CD8-positive, alpha-beta memory T cell (primary cell): ENCODE data around the gene LGR4. TPM values are rescaled to one million over a fixed set of nuclear protein-coding genes. Genes with fewer than 3 reads are reported as not detected.
A peak's percentile ranks its signal among the peaks of the same experiment; 100 is the strongest.

ENCODE experiments used
- CTCF ChIA-PET: fragments of 350-600 bp; sonication (Branson Sonifier 250); formaldehyde crosslinking; loops from one replicate; lab custom pipeline; 2021; ENCODE audit warnings: antibody characterized with exemption; lab: Charles Lee
- POLR2A ChIA-PET: fragments of 350-600 bp; sonication (Branson Sonifier 250); formaldehyde crosslinking; loops from one replicate; lab custom pipeline; 2021; ENCODE audit warnings: antibody characterized with exemption; lab: Charles Lee
- DNase-seq, 5 donors: peaks; one replicate each; pipeline versions ENCODE4 v3.0.0 to v3.0.0-alpha.2; 2020 to 2022; ENCODE audit warnings: mixed read lengths in 1 of 5
- H3K27ac ChIP-seq: one replicate; pipeline ENCODE4 v1.7.0; 2013; ENCODE audit warnings: low read depth, mild to moderate bottlenecking, low read length, moderate library complexity
- H3K27me3 ChIP-seq: 2 replicates; pipeline ENCODE4 v1.7.0; 2013; ENCODE audit warnings: low read length, mild to moderate bottlenecking; ENCODE audit not compliant: insufficient read depth, poor library complexity, severe bottlenecking
- H3K36me3 ChIP-seq: 2 replicates; pipeline ENCODE4 v1.7.0; 2013; ENCODE audit warnings: mild to moderate bottlenecking, low read length, moderate library complexity; ENCODE audit not compliant: insufficient read depth
- H3K4me1 ChIP-seq: 2 replicates; pipeline ENCODE4 v1.7.0; 2013; ENCODE audit warnings: mild to moderate bottlenecking, low read length, moderate library complexity; ENCODE audit not compliant: insufficient read depth
- H3K4me3 ChIP-seq: 2 replicates; pipeline ENCODE4 v1.7.0; 2013; ENCODE audit warnings: mild to moderate bottlenecking, low read length
- H3K9me3 ChIP-seq: 2 replicates; pipeline ENCODE4 v1.7.0; 2013; ENCODE audit warnings: mild to moderate bottlenecking, low read length
- H3K27ac Mint-ChIP-seq, 8 donors: one replicate each; pipeline ENCODE4 v1.8.0; 2020 to 2021; ENCODE audit warnings: mixed read lengths in 8 of 8, mild to moderate bottlenecking in 6 of 8, inconsistent platforms in 3 of 8, moderate library complexity in 3 of 8
- H3K27me3 Mint-ChIP-seq, 2 donors: one replicate each; pipeline ENCODE4 v1.8.0; 2020 to 2021; ENCODE audit warnings: mixed read lengths in 2 of 2, mild to moderate bottlenecking in 1 of 2, moderate library complexity in 1 of 2
- H3K36me3 Mint-ChIP-seq, 3 donors: one replicate each; pipeline ENCODE4 v1.8.0; 2020 to 2021; ENCODE audit warnings: mixed read lengths in 3 of 3, inconsistent platforms in 1 of 3, mild to moderate bottlenecking in 1 of 3
- H3K4me1 Mint-ChIP-seq, 3 donors: one replicate each; pipeline ENCODE4 v1.8.0; 2020 to 2021; ENCODE audit warnings: mixed read lengths in 3 of 3, inconsistent platforms in 1 of 3, mild to moderate bottlenecking in 1 of 3
- H3K4me3 Mint-ChIP-seq, 7 donors: one replicate each; pipeline ENCODE4 v1.8.0; 2020 to 2021; ENCODE audit warnings: mixed read lengths in 7 of 7, mild to moderate bottlenecking in 6 of 7, moderate library complexity in 4 of 7, inconsistent platforms in 2 of 7
- H3K9me3 Mint-ChIP-seq, 5 donors: one replicate each; pipeline ENCODE4 v1.8.0; 2020 to 2022; ENCODE audit warnings: mixed read lengths in 5 of 5, mild to moderate bottlenecking in 3 of 5, moderate library complexity in 2 of 5, inconsistent platforms in 1 of 5
- polyA plus RNA-seq: library from polyadenylated mRNA; unstranded; fragments of 300-500 nt; fragmentation: Illumina TruSeq; gene quantifications from one replicate; pipeline ENCODE4 v1.2.3, GENCODE V29; 2021
- total RNA-seq, 2 experiments: library from RNA; stranded (reverse); gene quantifications; one replicate each; pipeline ENCODE4 v1.2.3, GENCODE V29; 2021

Gene LGR4
- total and polyA plus RNA-seq, 3 experiments from 2014 or later: 0.04 to 0.39 (median 0.07) TPM

GRCh38 chr11:27425814-27426213, 46.8 kb downstream of the LGR4 start:
- no peak overlapping the region for H3K4me3 Mint-ChIP-seq
- no peak for DNase-seq
- Histone ChIP-seq H3K9me3 (no peaks in the 10 kb centered on the region), H3K27me3 (no peaks in the 10 kb centered on the region), H3K27ac (no peak overlapping the region), H3K4me1 (no peaks in the 10 kb centered on the region), H3K36me3 (no peaks in the 10 kb centered on the region), H3K4me3 (no peak overlapping the region)
- H3K27me3 Mint-ChIP-seq: peaks cover 0 to 22% of the 10 kb centered on the region in 2 donors
- no peak overlapping the region for H3K27ac Mint-ChIP-seq
- H3K9me3 Mint-ChIP-seq: no peaks in the 10 kb centered on the region
- no peaks in the 10 kb centered on the region for H3K4me1 Mint-ChIP-seq
- ChIA-PET POLR2A (interaction anchor here (0.6 kb wide), 1 partner anchor 647 kb away, joined by 4 read pairs; no protein-coding TSS in a partner anchor), CTCF (no interaction called here)
- no peaks in the 10 kb centered on the region for H3K36me3 Mint-ChIP-seq

GRCh38 chr11:27423125-27423524, 49.5 kb downstream of the LGR4 start:
- H3K27ac ChIP-seq: no peak overlapping the region
- Mint-ChIP-seq H3K9me3 (no peaks in the 10 kb centered on the region), H3K4me3 (no peak overlapping the region), H3K4me1 (no peaks in the 10 kb centered on the region), H3K36me3 (no peaks in the 10 kb centered on the region), H3K27ac (no peak overlapping the region), H3K27me3 (peaks cover 0 to 22% of the 10 kb centered on the region in 2 donors)
- CTCF ChIA-PET: no interaction called here
- POLR2A ChIA-PET: no interaction called here
- no peaks in the 10 kb centered on the region for H3K9me3 ChIP-seq
- H3K36me3 ChIP-seq: no peaks in the 10 kb centered on the region
- no peaks in the 10 kb centered on the region for H3K4me1 ChIP-seq
- H3K27me3 ChIP-seq: no peaks in the 10 kb centered on the region
- no peak overlapping the region for H3K4me3 ChIP-seq
- DNase-seq: no peak

GRCh38 chr11:27421819-27422494, 50.6 kb downstream of the LGR4 start:
- H3K4me3 Mint-ChIP-seq: no peak overlapping the region
- peaks cover 0 to 3% (median 0%) of the 10 kb centered on the region in 3 donors for H3K36me3 Mint-ChIP-seq
- Histone ChIP-seq H3K4me3 (no peak overlapping the region), H3K4me1 (no peaks in the 10 kb centered on the region), H3K36me3 (no peaks in the 10 kb centered on the region), H3K27me3 (no peaks in the 10 kb centered on the region), H3K27ac (no peak overlapping the region), H3K9me3 (no peaks in the 10 kb centered on the region)
- no peak for DNase-seq
- CTCF ChIA-PET: no interaction called here
- H3K4me1 Mint-ChIP-seq: no peaks in the 10 kb centered on the region
- no peaks in the 10 kb centered on the region for H3K9me3 Mint-ChIP-seq
- H3K27ac Mint-ChIP-seq: no peak overlapping the region
- POLR2A ChIA-PET: no interaction called here
- peaks cover 0 to 22% of the 10 kb centered on the region in 2 donors for H3K27me3 Mint-ChIP-seq

GRCh38 chr11:27420722-27421572, 51.6 kb downstream of the LGR4 start:
- Mint-ChIP-seq H3K36me3 (peaks cover 0 to 3% (median 0%) of the 10 kb centered on the region in 3 donors), H3K27ac (no peak overlapping the region), H3K4me1 (no peaks in the 10 kb centered on the region), H3K9me3 (no peaks in the 10 kb centered on the region), H3K4me3 (no peak overlapping the region), H3K27me3 (peaks cover 0 to 20% of the 10 kb centered on the region in 2 donors)
- CTCF ChIA-PET: no interaction called here
- Histone ChIP-seq H3K27ac (no peak overlapping the region), H3K4me1 (no peaks in the 10 kb centered on the region), H3K9me3 (no peaks in the 10 kb centered on the region), H3K27me3 (no peaks in the 10 kb centered on the region), H3K4me3 (no peak overlapping the region), H3K36me3 (no peaks in the 10 kb centered on the region)
- no peak for DNase-seq
- POLR2A ChIA-PET: no interaction called here

GRCh38 chr11:27420217-27420616, 52.4 kb downstream of the LGR4 start:
- no peaks in the 10 kb centered on the region for H3K27me3 ChIP-seq
- POLR2A ChIA-PET: no interaction called here
- H3K27me3 Mint-ChIP-seq: peaks cover 0 to 18% of the 10 kb centered on the region in 2 donors
- no peak overlapping the region for H3K4me3 ChIP-seq
- no peak overlapping the region for H3K27ac Mint-ChIP-seq
- no peaks in the 10 kb centered on the region for H3K9me3 ChIP-seq
- DNase-seq: no peak
- H3K9me3 Mint-ChIP-seq: no peaks in the 10 kb centered on the region
- peak overlapping the region; percentile 43 for H3K27ac ChIP-seq
- CTCF ChIA-PET: no interaction called here
- H3K36me3 ChIP-seq: no peaks in the 10 kb centered on the region
- H3K4me1 ChIP-seq: no peaks in the 10 kb centered on the region
- no peaks in the 10 kb centered on the region for H3K4me1 Mint-ChIP-seq
- peaks cover 0 to 3% (median 0%) of the 10 kb centered on the region in 3 donors for H3K36me3 Mint-ChIP-seq
- no peak overlapping the region for H3K4me3 Mint-ChIP-seq

GRCh38 chr11:27418356-27418755, 54.2 kb downstream of the LGR4 start:
- POLR2A ChIA-PET: no interaction called here
- Mint-ChIP-seq H3K27ac (no peak overlapping the region), H3K4me3 (no peak overlapping the region), H3K27me3 (peaks cover 2 to 12% of the 10 kb centered on the region in 2 donors), H3K4me1 (no peaks in the 10 kb centered on the region), H3K9me3 (no peaks in the 10 kb centered on the region), H3K36me3 (peaks cover 0 to 3% (median 0%) of the 10 kb centered on the region in 3 donors)
- no peak for DNase-seq
- Histone ChIP-seq H3K27me3 (no peaks in the 10 kb centered on the region), H3K9me3 (no peaks in the 10 kb centered on the region), H3K27ac (no peak overlapping the region), H3K4me3 (no peak overlapping the region), H3K36me3 (no peaks in the 10 kb centered on the region), H3K4me1 (no peaks in the 10 kb centered on the region)
- CTCF ChIA-PET: no interaction called here

GRCh38 chr11:27416568-27417176, 55.9 kb downstream of the LGR4 start:
- no peaks in the 10 kb centered on the region for H3K4me1 Mint-ChIP-seq
- Histone ChIP-seq H3K4me1 (no peaks in the 10 kb centered on the region), H3K27me3 (no peaks in the 10 kb centered on the region), H3K36me3 (no peaks in the 10 kb centered on the region), H3K9me3 (no peaks in the 10 kb centered on the region), H3K4me3 (no peak overlapping the region), H3K27ac (no peak overlapping the region)
- H3K4me3 Mint-ChIP-seq: no peak overlapping the region
- POLR2A ChIA-PET: no interaction called here
- H3K27me3 Mint-ChIP-seq: peaks cover 2 to 4% of the 10 kb centered on the region in 2 donors
- CTCF ChIA-PET: no interaction called here
- H3K9me3 Mint-ChIP-seq: no peaks in the 10 kb centered on the region
- DNase-seq: no peak
- peaks cover 0 to 3% (median 0%) of the 10 kb centered on the region in 3 donors for H3K36me3 Mint-ChIP-seq
- H3K27ac Mint-ChIP-seq: peak overlapping the region in 1 of 8 donors; percentile 15

GRCh38 chr11:27414644-27415043, 57.9 kb downstream of the LGR4 start:
- Histone ChIP-seq H3K9me3 (no peaks in the 10 kb centered on the region), H3K27ac (no peak overlapping the region), H3K27me3 (no peaks in the 10 kb centered on the region), H3K36me3 (no peaks in the 10 kb centered on the region), H3K4me1 (no peaks in the 10 kb centered on the region), H3K4me3 (no peak overlapping the region)
- POLR2A ChIA-PET: no interaction called here
- Mint-ChIP-seq H3K9me3 (no peaks in the 10 kb centered on the region), H3K36me3 (peaks cover 0 to 3% (median 0%) of the 10 kb centered on the region in 3 donors), H3K27me3 (peaks cover 0 to 2% of the 10 kb centered on the region in 2 donors), H3K27ac (no peak overlapping the region), H3K4me3 (no peak overlapping the region), H3K4me1 (no peaks in the 10 kb centered on the region)
- no peak for DNase-seq
- CTCF ChIA-PET: no interaction called here
